ENCODE results near the gene CTDSPL2. TPM values are rescaled to one million over a fixed set of nuclear protein-coding genes. Genes with fewer than 3 reads are reported as not detected.

The CTDSPL2 gene
- total and polyA plus RNA-seq, 2 of the 8 experiments (the other 6 are each of a cell fraction or from before 2014, with no cell fraction given), result 25.2 to 64.7 TPM

Other genes with a start within 250 kb of the CTDSPL2 start
- gene FRMD5, start 232.4 kb upstream of the CTDSPL2 start, total RNA-seq (2021; fragmentation: NEBNext Ultra II Directional; extraction: Animal tissue kit (Norgen Biotek cat#: 25700)), result 10.2 and 12.6 TPM in 2 replicates
- 10.1 and 12.6 TPM in 2 replicates for gene FRMD5, start 232.4 kb upstream of the CTDSPL2 start, polyA plus RNA-seq (2011; rRNA removed)
- 35.4 and 41.2 TPM in 2 replicates for gene GOLM2, start 138.9 kb upstream of the CTDSPL2 start, total RNA-seq (2021; fragmentation: NEBNext Ultra II Directional; extraction: Animal tissue kit (Norgen Biotek cat#: 25700))
- gene GOLM2, start 138.9 kb upstream of the CTDSPL2 start, polyA plus RNA-seq (2011; rRNA removed), result 8.7 and 9.1 TPM in 2 replicates
- gene EIF3J, start 109.5 kb downstream of the CTDSPL2 start, total RNA-seq (2021; fragmentation: NEBNext Ultra II Directional; extraction: Animal tissue kit (Norgen Biotek cat#: 25700)), result 109 and 119 TPM in 2 replicates
- gene EIF3J, start 109.5 kb downstream of the CTDSPL2 start, polyA plus RNA-seq (2011; rRNA removed), result 15.6 and 26.8 TPM in 2 replicates
- gene SPG11, start 236.0 kb downstream of the CTDSPL2 start, total RNA-seq (2021; fragmentation: NEBNext Ultra II Directional; extraction: Animal tissue kit (Norgen Biotek cat#: 25700)), result 32.5 and 37.1 TPM in 2 replicates
- 34.6 and 38.6 TPM in 2 replicates for gene SPG11, start 236.0 kb downstream of the CTDSPL2 start, polyA plus RNA-seq (2011; rRNA removed)